Erythroblast (primary cell): ENCODE results near the gene MYO16.

Experiments
- DNase-seq, 2 experiments: peaks; one replicate each; lab custom pipeline; 2025; lab: John Stamatoyannopoulos, UW
- GATA1 ChIP-seq: IDR thresholded peaks from 2 replicates; pipeline ENCODE4 v1.6.1; 2011; ENCODE audit warnings: low read depth, mild to moderate bottlenecking, control low read depth, low read length, moderate library complexity
- POLR2A ChIP-seq: IDR thresholded peaks from 2 replicates; pipeline ENCODE4 v1.6.1; 2011; ENCODE audit warnings: mild to moderate bottlenecking, low read length

Gene MYO16

GRCh38 chr13:109235901-109236300 is 606.5 kb downstream of the MYO16 start:
- TF ChIP-seq GATA1: no peak
- no peak for TF ChIP-seq POLR2A
- no peak for DNase-seq

GRCh38 chr13:109241160-109241559 is 611.7 kb downstream of the MYO16 start:
- no peak for DNase-seq
- no peak for TF ChIP-seq POLR2A
- no peak for TF ChIP-seq GATA1

- no peak for DNase-seq
These were observed 614.0 kb downstream of the MYO16 start for GRCh38 chr13:109243311-109243951.

GRCh38 chr13:109244566-109244965 is 615.2 kb downstream of the MYO16 start:
- no peak for DNase-seq
- TF ChIP-seq GATA1 (no peak), POLR2A (no peak)

More at GRCh38 chr13:109243311-109243951, 614.0 kb downstream of the MYO16 start:
- no peak for TF ChIP-seq GATA1
- no peak for TF ChIP-seq POLR2A

GRCh38 chr13:109246001-109246400 is 616.6 kb downstream of the MYO16 start:
- no peak for DNase-seq
- TF ChIP-seq POLR2A (no peak), GATA1 (no peak)

- no peak for TF ChIP-seq POLR2A
- TF ChIP-seq GATA1: no peak
- no peak for DNase-seq
These were observed 620.5 kb downstream of the MYO16 start for GRCh38 chr13:109249780-109250528.

- no peak for DNase-seq
These were observed 622.5 kb downstream of the MYO16 start for GRCh38 chr13:109251956-109252355.

GRCh38 chr13:109253316-109253715 is 623.9 kb downstream of the MYO16 start:
- DNase-seq: no peak
- no peak for TF ChIP-seq GATA1
- no peak for TF ChIP-seq POLR2A

More at GRCh38 chr13:109251956-109252355, 622.5 kb downstream of the MYO16 start:
- no peak for TF ChIP-seq GATA1
- no peak for TF ChIP-seq POLR2A

GRCh38 chr13:109254274-109254673 is 624.9 kb downstream of the MYO16 start:
- no peak for TF ChIP-seq POLR2A
- no peak for TF ChIP-seq GATA1
- no peak for DNase-seq

- TF ChIP-seq POLR2A: no peak
- no peak for TF ChIP-seq GATA1
- no peak for DNase-seq
These were observed 625.9 kb downstream of the MYO16 start for GRCh38 chr13:109255141-109255856.

- DNase-seq: no peak
- TF ChIP-seq GATA1 (no peak), POLR2A (no peak)
These were observed 627.7 kb downstream of the MYO16 start for GRCh38 chr13:109256866-109257760.
